ENCODE measurements around the gene KCNC1. TPM values are rescaled to one million over a fixed set of nuclear protein-coding genes. Genes with fewer than 3 reads are reported as not detected.

The KCNC1 gene
- total RNA-seq, 1 experiment from 2014 or later, result 0.04 TPM

DNA sequence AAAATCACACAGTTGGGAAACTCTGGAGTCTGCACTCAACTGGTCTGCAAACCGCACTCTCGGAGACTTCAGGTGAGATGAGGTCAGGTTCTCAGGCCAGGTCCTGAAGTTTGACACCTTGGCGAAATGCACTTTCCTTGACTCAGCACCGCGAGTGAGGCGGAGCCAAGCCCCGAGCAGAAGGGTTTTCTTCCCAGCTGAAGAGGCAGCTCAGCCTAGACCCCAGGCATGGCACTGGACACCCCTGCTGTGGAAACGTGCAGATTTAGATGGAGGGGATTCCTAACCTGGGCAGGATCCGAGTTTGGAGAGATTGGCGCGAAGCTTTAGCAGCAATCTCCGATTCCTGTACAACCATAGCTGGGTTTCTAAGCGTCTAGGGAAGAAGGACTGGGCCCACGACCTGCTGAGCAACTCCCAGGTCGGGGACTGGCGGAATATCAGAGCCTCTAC is 16.0 kb upstream of the KCNC1 start:
- H3K9me3 ChIP-seq (ENCODE audit: control insufficient read depth, low read depth, low read length), result no peaks in the 10 kb centered on the region
- no peak overlapping the region for H3K23ac ChIP-seq (ENCODE audit: insufficient read length, low read depth, low read length)
- no peak overlapping the region for H2BK5ac ChIP-seq (ENCODE audit: insufficient read length, low read length)
- H3K27ac ChIP-seq (ENCODE audit: insufficient read length, low read depth, low read length), result no peak overlapping the region
- H2BK20ac ChIP-seq (ENCODE audit: low read depth, low read length, poor library complexity, severe bottlenecking), result no peak overlapping the region
- no peaks in the 10 kb centered on the region; the same call in none of the 2 replicates for H3K27me3 Mint-ChIP-seq (ENCODE audit: low read depth)
- no peak overlapping the region for H2BK12ac ChIP-seq (ENCODE audit: insufficient read length, low read depth, low read length)
- no peaks in the 10 kb centered on the region for H3K79me2 ChIP-seq (ENCODE audit: insufficient read depth, low read length)
- no peak overlapping the region for H2AFZ ChIP-seq (ENCODE audit: low read length)
- no peak overlapping the region for H4K8ac ChIP-seq (replicated peaks; ENCODE audit: insufficient read length, low read depth, low read length)
- no peak overlapping the region for H4K91ac ChIP-seq (ENCODE audit: insufficient read length, low read depth, low read length)
- H3K4me2 ChIP-seq (ENCODE audit: insufficient read depth, insufficient read length, low read length), result peak overlapping the region; percentile 68
- peaks cover 0 to 3% of the 10 kb centered on the region in 2 experiments; a peak in 1 of 5 replicates for H3K9me3 Mint-ChIP-seq
- H3K4ac ChIP-seq (ENCODE audit: low read depth, low read length), result no peak overlapping the region
- no CpG with 5 or more reads among the region's 16 CpGs for WGBS (ENCODE audit: extremely low coverage, insufficient read length, low lambda C conversion rate)
- no peak overlapping the region for H3T11ph ChIP-seq (ENCODE audit: low read length)
- no peak overlapping the region for H3K27ac Mint-ChIP-seq
- H3K9ac ChIP-seq (ENCODE audit: extremely low read depth, insufficient read length, low read length), result no peak overlapping the region
- H3K27me3 ChIP-seq (ENCODE audit: insufficient read depth, low read length), result peaks cover 68% of the 10 kb centered on the region
- H3K4me1 Mint-ChIP-seq, result peaks cover 13 to 23% of the 10 kb centered on the region in 2 experiments
- no peak overlapping the region for H3K56ac ChIP-seq (ENCODE audit: insufficient read length, low read depth, low read length)
- H3K36me3 Mint-ChIP-seq (ENCODE audit: insufficient read depth in 1 of 3, low read depth in 3 of 3), result no peaks in the 10 kb centered on the region
- H3K18ac ChIP-seq (ENCODE audit: insufficient read length, low read depth, low read length), result no peak overlapping the region
- no peak overlapping the region for H4K5ac ChIP-seq (ENCODE audit: insufficient read length, low read depth, low read length)
- DNase-seq, result no peak
- peak overlapping the region; percentile 57 to 80 for H3K4me3 Mint-ChIP-seq
- H3K23me2 ChIP-seq (ENCODE audit: insufficient read length, low read depth, low read length, poor library complexity, severe bottlenecking), result peaks cover 11% of the 10 kb centered on the region
- no peak overlapping the region for H2BK120ac ChIP-seq (ENCODE audit: low read depth, low read length, poor library complexity, severe bottlenecking)
- no peaks in the 10 kb centered on the region for H3K4me1 ChIP-seq (ENCODE audit: insufficient read depth, low read length)
- H3K14ac ChIP-seq (ENCODE audit: insufficient read depth, low read length), result no peak overlapping the region; the same call in 1 of the 2 replicates
- TF ChIP-seq CTCF (conservative IDR thresholded peaks at IDR 0.05), result no peak
- no peak overlapping the region for H2BK15ac ChIP-seq (ENCODE audit: low read depth, low read length)
- H3K79me1 ChIP-seq (ENCODE audit: insufficient read depth, low read depth, low read length, poor library complexity, severe bottlenecking), result no peaks in the 10 kb centered on the region
- H2AK5ac ChIP-seq (ENCODE audit: insufficient read length, low read length), result no peak overlapping the region
- no peaks in the 10 kb centered on the region for H4K20me1 ChIP-seq (ENCODE audit: control insufficient read depth, insufficient read depth, insufficient read length)
